KOPT-K1 (cell line): Measurements from ENCODE around the gene HELT.

Experiments used
- H3K27ac ChIP-seq: fragments of 200-600 bp; sonication (generic); 2 replicates; pipeline ENCODE4 v1.5.1; 2016; ENCODE audit warnings: antibody characterized with exemption, mild to moderate bottlenecking, low read depth, low read length; ENCODE audit not compliant: poor library complexity, severe bottlenecking
- H3K36me3 ChIP-seq: fragments of 200-600 bp; sonication (generic); 2 replicates; pipeline ENCODE4 v1.5.1; 2017; ENCODE audit warnings: antibody characterized with exemption, mild to moderate bottlenecking, low read length, moderate library complexity; ENCODE audit not compliant: insufficient read depth
- H3K9me3 ChIP-seq: fragments of 200-600 bp; sonication (generic); 2 replicates; pipeline ENCODE4 v1.5.1; 2017; ENCODE audit warnings: antibody characterized with exemption, low read length, mild to moderate bottlenecking; ENCODE audit not compliant: insufficient read depth, poor library complexity, severe bottlenecking

Gene HELT

DNA sequence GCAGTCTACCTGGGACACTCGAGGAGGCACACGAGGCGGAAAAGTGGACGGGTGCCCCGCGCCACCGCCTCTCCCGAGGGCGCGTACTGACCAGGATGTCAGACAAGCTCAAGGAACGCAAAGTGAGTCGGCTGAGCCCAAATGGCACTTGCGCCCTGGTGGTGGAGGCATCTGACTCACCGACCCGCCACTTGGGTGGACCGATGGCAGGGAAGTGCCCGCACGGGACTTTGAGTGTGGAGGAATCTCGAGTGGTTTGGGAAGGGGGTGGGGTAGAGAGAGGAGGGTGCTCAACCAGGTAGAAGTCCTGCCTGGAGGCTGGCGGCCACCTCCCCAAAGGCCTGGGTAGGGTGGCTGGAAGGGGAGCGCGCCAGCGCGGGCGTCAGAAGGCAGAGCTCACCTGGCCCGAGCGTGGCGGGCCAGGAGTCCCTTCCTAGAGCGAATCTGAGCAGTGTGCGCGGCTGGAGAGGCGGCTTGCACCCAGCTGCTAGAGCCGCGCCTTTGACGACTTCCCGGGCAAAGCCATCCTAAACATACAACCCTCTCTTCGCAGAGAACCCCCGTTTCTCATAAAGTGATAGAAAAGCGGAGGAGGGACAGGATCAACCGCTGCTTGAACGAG, 655 bp downstream of the HELT start:
- Histone ChIP-seq H3K9me3 (peaks cover 10% of the 10 kb centered on the region), H3K36me3 (no peaks in the 10 kb centered on the region), H3K27ac (no peak overlapping the region)

DNA sequence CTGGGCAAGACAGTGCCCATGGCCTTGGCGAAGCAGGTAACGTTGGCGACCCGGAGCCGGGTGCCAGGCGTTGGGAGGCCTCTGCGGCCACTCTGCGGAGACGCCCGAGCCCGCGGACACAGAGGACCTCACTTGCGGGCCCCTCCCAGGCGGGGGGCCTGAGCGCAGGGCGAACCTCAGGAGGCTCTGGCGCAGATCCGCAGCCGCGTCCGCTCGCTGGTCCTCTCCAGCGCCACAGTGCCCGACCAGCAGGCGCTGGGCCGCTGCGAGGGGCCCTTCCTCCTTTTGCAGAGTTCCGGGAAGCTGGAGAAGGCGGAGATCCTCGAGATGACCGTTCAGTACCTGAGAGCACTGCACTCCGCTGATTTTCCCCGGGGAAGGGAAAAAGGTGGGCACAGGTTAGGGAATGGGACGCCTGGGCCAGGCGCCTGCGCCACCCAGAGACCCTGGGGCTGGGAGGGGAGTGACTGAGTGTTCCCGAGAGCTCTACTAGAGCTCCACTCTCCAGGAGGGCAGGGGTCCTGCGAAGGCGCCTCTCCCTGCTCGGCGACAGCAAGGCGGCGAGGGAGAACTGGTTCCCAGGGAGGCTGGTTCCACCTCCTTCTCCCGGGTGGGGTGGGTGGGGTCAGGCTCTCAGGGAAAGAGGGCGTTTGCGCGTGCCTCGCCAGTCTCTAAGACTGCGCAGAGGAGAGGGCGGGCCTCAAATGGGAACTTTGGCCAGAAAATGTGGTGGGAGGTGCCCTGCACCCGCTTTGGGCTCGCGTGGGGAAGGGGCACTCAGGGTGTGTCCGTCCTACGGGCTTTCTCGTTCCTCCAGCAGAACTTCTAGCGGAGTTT, 1.4 kb downstream of the HELT start:
- no peak overlapping the region for H3K27ac ChIP-seq
- peaks cover 10% of the 10 kb centered on the region for H3K9me3 ChIP-seq
- no peaks in the 10 kb centered on the region for H3K36me3 ChIP-seq

DNA sequence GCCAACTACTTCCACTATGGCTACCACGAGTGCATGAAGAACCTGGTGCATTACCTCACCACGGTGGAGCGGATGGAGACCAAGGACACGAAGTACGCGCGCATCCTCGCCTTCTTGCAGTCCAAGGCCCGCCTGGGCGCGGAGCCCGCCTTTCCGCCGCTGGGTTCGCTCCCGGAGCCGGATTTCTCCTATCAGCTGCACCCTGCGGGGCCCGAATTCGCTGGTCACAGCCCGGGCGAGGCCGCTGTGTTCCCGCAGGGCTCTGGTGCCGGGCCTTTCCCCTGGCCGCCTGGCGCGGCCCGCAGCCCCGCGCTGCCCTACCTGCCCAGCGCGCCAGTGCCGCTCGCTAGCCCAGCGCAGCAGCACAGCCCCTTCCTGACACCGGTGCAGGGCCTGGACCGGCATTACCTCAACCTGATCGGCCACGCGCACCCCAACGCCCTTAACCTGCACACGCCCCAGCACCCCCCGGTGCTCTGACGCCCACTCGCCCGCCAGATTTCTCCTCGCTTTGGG, 2.1 kb downstream of the HELT start:
- H3K27ac ChIP-seq = no peak overlapping the region

DNA sequence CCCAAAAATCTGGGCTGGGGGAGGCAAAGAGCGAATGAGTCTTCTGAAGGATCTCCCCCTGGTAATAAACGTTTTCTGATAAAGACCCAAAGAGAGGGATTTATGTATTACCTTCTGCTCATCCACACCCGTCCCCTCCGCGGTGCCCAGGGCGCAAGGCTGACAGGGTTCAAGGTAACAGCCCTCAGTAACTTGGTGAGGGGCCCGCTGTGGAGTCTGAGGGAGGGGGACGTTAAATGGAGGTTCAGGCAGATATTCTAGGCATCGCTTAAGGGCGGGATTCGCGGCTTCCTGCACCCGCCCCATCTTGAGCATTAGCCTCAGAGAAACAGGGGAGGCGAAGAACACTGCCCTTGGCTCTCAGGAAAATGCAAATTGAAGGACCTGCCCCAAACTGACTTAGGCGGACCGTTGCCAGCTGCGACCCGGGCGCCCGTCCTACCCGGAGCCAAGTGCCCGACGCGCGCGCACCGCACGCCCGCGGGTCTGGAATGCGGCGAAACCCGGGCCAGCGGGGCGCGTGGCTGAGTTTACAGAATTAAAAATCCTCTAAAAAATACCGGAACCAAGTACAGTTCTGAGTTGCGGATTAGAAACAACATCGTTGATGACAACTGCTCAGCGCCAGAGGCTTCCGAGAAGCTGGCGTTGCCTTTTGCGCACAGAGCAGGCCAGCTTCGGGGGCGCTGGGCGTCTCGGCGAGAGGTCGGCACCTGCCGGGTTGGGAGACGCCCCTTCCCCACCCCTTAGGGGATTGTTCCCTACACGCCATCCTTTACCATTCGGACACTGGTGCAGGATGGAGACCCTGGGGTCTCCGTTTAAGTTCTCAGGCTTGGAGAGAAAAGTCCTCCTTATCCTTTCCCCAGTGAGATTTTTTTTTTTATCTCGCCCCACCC, 2.8 kb downstream of the HELT start:
- no peaks in the 10 kb centered on the region for H3K36me3 ChIP-seq
- peaks cover 10% of the 10 kb centered on the region for H3K9me3 ChIP-seq
- H3K27ac ChIP-seq = no peak overlapping the region

More for the DNA sequence above, 2.1 kb downstream of the HELT start:
- Histone ChIP-seq H3K36me3 (no peaks in the 10 kb centered on the region), H3K9me3 (peaks cover 10% of the 10 kb centered on the region)

DNA sequence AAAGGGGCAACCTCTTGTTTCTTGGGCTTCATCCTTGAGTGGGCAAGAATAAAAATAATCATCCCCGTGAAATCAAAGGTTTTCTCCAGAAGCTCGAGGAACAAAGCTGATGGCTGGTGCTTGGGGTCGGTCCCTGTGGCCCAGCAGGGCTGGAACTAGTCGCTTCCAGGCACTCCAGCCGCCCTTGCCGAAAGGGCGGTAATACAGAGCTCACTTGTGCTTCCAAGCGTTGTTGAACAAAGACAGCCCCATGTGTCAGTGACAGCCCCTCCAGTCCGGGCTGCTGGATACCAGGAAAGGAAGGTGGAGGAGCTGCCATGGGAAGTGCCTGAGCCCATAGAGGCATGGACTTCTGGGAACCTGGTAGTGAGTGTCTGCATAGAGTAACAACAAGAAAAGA, 5.2 kb downstream of the HELT start:
- Histone ChIP-seq H3K36me3 (no peaks in the 10 kb centered on the region), H3K9me3 (peaks cover 8% of the 10 kb centered on the region), H3K27ac (no peak overlapping the region)

DNA sequence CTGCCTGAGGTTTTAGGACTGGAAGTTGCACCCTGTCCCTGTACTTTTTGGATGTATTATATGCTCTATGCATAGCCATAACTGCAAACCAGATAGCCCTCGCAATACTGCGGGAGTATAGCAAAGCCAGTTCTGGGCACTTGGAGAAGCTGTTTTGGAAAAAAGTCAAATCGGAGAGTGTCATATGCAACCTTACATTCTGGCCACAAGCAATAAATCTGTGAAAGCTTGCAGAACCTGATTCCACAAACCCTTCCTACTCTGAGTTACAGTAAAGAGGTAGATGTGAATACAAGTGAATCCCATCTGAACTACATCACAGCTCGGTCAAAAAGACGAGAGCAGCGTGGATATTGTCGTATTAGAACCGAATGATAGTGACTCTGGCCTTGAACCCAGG, 10.3 kb downstream of the HELT start:
- Histone ChIP-seq H3K27ac (no peak overlapping the region), H3K36me3 (no peaks in the 10 kb centered on the region), H3K9me3 (no peaks in the 10 kb centered on the region)

DNA sequence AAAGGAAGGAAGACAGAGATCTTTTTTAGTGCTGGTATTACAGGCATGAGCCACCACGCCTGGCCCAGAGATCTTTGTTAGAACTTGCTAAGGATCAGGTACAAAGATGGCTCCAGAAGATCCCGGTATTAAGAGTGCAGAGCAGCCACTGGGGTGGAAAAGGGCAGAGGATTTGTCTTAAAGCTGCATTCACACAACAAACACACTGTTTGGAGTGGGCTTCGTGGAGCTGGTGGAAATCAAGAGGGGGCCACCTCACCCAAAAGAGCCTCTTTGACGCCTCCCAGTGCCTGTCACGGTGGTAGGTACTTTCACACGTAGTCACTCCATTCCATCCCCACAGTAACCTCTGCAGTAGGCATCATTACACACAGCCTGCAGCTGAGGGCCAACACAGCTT, 13.3 kb downstream of the HELT start:
- no peaks in the 10 kb centered on the region for H3K36me3 ChIP-seq
- H3K27ac ChIP-seq = no peak overlapping the region
- no peaks in the 10 kb centered on the region for H3K9me3 ChIP-seq

DNA sequence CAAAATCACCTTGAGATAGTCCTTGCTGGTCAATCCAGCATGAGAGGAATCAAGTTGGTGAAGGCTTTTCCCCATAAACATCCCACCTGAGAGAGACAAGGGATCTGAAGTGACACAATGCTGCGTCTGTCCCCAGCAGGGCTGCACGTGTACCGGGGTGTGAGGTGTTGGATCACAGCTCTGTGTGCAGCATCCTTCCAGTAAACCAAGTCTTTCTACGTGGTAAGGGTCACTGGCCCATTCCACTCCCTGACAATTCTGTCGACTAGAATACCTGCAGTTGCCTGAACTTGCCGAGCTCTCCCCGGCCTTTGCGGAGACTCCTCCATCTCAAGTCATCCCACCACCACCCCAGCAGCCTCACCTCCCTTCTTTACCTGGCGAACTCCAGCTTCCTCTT, 14.8 kb downstream of the HELT start:
- Histone ChIP-seq H3K36me3 (no peaks in the 10 kb centered on the region), H3K27ac (no peak overlapping the region), H3K9me3 (no peaks in the 10 kb centered on the region)

DNA sequence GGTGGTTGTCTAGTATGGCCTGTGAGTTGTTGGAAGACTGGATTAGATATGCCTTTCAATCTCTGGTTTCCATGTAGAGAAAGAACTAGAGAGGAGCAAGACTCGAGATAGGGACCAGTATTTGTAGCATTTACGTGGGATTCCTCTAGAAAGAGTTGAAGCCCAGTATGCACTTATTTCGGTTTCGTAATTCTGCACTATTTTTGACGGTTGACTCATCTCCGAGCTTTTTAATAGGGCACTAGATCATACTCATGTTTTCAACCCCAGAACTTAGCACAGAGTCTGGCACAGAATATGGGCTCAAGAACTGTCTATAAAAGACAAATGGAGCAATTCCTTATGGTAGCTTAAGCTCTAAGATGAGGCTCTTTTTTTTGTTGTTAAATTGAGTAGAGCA, 15.7 kb downstream of the HELT start:
- Histone ChIP-seq H3K9me3 (no peaks in the 10 kb centered on the region), H3K27ac (no peak overlapping the region), H3K36me3 (no peaks in the 10 kb centered on the region)

DNA sequence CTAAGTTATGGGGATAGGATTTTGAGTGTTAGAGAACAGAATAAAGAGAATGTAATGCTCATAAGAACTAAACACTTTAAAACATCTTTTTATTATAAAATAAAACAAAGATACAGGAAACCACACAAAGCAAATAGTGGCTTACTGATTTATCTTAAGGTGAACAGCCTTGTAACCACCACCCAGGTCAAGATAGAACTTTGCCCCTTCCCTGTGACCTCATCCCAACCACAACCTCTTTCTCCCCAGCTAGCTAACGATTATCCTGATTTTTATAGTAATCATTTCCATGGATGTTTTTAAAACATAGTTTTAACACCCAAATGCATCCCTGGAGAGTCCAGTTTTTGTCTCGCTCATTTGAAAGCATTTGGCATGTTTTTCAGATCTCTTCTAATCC, 17.0 kb downstream of the HELT start:
- Histone ChIP-seq H3K36me3 (no peaks in the 10 kb centered on the region), H3K9me3 (no peaks in the 10 kb centered on the region), H3K27ac (no peak overlapping the region)

DNA sequence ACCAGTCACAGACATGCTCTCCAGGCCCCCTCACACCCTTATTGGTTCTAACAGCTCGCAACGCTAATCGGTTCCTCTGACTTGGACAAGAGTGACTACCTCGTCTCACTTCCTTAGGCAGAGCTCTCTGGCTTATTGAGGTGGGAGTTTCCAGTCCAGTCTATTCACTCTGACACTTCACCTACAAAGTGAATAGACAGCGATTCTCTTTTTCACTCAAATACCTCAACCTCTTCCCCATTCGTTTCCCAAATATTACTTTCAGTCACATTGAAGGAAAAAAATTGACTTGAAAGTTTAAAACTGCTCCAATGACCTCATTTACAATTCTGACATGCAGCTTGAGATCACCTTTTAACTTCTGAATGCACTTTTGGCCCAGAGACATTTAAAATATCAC, 17.7 kb downstream of the HELT start:
- Histone ChIP-seq H3K9me3 (no peaks in the 10 kb centered on the region), H3K27ac (no peak overlapping the region), H3K36me3 (no peaks in the 10 kb centered on the region)

DNA sequence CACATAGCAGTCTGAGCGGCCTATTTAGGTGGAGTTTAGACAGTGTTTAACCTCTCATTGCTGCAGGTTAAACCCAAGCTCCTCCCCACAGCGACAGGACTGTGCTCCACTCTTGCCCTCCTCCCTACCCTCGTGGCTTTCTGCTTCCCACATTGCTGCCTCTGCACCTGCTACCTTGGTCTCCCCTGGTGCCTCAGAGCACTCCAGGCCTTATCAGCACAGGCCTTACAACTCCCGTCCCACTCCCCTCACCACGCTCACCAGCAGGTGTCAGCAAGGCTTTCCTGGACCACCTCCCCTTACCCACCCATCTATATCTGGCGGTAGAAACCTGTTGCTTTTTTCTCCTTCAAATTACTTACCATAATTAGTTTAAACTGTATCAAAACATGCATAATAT, 18.6 kb downstream of the HELT start:
- Histone ChIP-seq H3K36me3 (no peaks in the 10 kb centered on the region), H3K27ac (no peak overlapping the region), H3K9me3 (no peaks in the 10 kb centered on the region)

DNA sequence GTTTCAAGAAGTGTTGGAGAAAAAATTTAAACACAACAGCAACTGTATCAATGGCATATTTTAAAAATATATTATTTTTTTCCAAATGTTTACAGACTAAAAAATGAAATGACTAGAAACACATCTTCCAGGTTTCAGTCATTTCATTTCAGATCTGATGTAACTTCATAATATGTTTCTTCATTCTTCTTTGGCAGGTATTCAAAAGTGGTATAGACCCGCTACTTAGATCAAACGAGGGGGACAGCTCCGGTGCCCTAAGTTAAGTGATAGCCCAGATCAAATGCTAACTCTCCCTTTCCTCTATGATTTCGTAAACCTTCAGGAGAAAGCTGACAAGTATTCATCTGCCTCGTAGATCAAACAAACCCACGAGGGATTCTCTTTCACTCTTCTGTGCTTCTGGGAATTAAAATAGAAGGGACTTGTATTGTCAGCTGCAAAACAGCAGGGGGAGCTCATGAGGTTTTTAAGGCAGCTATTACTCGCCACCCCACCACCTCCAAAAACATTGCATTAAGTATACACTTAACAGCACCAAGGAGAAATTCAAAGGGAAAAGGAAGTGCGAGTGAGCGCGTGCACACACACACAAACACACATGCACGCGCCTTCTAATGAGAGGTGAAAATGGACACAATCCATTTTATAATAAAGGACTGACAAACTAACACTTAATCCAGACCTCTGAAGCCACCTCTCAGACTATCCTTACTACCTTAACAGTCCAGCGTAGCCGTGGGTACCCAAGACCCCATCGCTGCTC, 21.4 kb downstream of the HELT start:
- peaks cover 12% of the 10 kb centered on the region for H3K9me3 ChIP-seq
- H3K27ac ChIP-seq = no peak overlapping the region
- H3K36me3 ChIP-seq = no peaks in the 10 kb centered on the region

DNA sequence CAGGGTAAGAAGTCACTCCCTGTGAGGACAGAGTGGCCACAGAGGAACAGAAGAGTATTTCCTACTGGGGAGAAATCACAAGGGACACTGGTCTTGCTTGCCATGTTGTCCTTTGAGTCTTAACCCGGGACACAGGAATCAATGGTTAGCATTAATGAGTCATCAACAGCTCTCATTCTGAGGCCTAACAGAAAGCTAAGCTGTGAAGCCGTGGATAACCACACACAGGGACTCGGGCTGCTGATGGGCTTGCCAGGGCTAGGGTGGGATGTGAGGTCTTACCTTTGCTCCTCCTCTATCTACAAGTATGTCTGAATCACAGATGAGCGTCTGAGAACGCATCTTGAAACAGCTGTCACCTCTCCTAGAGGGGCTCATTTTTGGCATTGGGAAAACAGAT, 22.2 kb downstream of the HELT start:
- Histone ChIP-seq H3K9me3 (peaks cover 13% of the 10 kb centered on the region), H3K27ac (no peak overlapping the region), H3K36me3 (no peaks in the 10 kb centered on the region)
